Hippocampal formation (tissue), 2 donors: ENCODE measurements around the gene GET4.

Source experiments
- DNase-seq, 2 donors: peaks; one replicate each; lab custom pipeline; 2025; lab: John Stamatoyannopoulos, UW

Gene GET4

DNA sequence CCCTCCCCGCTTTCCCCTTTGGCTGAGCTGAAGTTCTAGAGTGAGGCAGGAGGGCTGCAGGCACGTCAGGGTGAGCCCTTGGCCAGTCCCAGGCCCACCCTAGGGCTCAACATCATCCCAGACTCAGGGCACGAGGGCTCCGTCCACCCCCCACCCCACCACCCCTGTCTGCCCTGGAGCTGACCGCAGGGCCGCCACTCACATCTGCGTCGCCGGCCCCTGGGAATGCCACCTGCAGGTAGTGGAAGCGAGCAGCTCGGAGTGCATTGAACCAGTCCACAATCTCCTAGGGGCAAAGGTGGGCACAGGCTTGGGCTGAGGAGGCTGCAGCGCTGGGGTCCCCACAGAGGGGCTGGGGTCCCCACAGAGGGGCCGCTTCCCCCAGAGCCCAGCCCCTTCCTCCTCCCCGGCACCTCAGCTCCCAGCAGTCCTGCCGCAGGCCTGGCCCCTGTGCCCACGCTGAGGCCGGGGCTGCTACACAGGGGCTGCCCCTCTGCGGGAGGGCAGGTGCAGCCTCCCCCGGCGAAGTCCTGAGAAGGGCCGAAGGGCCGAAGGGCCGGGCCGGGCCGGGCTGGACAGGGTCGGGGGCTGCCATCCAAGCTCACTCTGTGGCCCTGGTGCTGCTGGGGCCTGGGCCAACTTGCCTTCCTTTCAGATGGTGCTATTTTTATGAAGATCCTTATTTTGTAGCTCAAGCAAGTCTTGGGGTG lies 24.1 kb downstream of the GET4 start:
- no peak for DNase-seq

DNA sequence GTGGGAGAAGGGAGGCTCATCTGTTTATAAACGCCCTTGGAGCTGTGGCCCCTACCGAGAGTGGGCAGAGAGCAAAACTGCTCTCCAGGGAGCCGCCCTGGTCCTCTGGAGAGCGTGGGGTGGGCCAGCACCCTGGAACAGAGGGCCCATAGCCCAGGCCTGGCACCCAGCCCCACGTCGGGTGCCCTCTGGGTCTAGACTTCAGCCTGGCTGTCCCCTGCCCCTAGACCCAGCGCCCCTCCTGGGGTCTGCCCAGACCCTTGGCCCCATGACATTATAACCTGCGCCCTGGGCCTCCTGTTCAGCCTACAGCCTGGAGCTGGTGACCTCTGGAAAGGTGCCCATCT lies 24.7 kb downstream of the GET4 start:
- DNase-seq = no peak

DNA sequence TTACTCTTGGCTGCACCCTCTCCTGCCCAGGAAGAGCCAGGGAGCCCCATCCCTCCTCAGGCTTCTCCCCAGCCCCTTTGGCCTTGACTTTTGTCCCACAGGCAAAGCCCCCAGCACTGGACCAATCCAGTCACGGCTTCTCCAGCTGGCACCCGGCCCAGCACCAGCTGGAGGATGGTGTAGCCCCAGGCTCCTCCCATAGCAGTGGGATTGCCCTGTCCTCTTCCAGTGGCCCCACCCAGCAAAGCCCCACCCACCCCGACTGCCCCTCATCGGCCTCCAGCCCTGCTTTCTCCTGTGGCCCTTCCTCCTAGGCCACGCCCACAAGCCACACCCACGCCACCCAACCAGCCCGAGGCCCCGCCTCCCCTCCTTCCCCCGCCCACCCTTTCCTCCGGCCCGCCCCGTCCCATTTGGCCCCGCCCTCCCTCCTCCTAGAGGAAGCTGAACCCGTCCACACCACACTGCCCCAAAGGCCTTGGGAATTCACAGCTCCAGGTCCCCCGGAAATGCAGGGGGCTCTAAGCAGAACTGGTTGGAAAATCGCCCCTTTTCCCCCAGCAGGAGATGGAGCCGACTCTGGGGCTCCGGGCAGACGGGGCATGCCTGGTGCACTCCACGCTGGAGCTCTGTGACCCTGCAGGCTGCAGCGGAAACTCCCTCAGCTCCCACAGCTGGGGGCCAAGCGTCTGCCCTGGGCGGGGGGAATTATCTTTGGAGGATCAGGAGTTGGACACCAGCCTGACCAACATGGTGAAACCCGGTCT lies 25.2 kb downstream of the GET4 start:
- peak in 1 of 2 donors; percentile 67 for DNase-seq

DNA sequence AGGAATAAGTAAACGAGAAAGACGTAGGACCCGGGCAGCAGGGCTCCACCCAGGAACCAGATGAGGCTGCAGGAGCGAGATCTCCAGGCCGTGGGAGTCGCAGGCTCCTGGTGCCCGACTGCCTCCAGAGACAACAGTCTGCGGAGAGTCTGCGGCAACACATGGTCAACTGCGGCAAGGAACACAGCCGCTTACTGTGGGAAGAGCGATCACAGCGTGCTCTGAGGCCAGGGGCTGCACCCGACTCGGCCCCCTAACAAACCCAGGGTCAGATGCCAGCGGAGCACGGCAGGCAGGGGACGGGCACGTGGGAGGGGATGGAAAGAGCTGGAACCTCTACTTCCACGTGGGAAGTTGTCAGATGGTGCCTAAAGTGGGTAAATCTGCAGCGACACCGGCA lies 26.6 kb downstream of the GET4 start:
- DNase-seq = no peak

DNA sequence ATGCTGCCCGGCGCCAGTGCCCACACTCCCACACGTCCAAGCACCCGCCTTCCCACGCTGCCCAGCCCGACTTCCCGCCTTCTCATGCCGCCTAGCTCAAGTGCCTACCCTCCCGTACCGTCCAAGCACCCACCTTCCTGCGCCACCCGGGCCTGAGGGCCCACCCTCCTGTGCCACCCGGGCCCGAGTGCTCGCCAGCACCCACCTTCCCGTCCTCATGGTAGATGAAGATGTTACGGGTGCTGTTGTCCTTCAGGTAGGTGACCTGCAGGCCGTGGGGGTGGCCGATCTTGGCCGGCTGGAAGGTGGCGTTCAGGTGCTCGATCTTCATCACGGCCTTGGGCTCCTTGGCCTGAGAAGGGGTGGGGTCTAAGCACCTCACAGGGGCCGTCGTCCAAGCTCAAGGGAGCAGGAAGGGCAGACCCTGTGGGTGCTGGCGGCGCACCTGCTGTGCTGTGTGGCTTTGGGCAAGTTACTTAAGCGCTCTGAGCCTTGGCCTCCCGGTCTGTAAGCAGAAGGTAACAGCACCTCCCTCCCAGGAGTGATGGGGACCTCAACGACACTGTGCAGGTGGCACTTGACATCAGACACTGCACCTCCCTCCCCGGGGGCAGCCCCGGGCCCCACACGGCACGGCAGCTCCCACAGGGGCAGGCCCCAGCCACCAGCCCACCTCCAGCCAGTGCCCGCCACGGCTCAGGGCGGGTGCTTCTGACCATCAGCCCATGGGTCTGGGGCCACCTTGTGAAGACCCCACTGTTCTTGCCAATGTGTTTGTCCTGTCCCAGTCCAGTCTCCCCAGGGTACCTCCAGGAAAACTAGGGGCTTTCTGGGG lies 27.8 kb downstream of the GET4 start:
- DNase-seq = no peak

DNA sequence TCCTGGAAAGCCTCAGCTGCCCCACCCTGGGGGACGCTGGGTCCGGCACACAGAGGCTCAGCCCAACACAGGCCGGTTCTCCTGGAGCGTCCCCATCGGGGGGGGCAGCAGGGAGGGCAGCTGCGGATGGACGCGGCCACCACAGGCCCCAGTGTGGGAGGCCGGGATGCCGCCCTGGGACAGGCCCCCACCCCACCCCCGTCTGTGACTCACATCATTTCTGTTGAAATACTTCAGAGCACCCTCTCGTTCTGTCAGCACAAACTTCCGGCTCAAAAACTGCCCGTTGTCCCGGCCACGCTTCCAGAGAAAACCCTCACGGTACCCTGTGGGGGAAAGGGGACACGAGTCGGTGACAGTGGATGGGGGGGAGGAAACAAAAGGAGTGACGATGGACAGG lies 28.5 kb downstream of the GET4 start:
- DNase-seq = no peak

DNA sequence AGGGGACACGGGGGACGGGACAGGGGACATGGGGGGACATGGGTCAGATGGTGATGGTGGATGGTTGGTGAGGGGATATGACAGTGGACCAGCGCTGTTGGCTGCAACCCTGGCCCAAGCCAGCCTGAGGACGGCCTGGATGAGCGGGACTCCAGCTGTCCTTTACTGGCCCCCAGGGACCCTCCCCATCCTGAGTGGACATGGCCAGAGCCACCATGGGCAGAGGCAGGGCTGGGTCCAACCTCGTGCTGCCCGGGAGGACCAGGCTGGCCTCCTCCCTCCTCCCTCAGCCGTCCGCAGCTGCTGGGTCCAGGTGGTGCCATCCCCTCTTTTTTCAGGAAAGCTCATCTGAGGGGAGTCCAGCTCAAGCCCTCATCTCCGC lies 30.4 kb downstream of the GET4 start:
- no peak for DNase-seq

DNA sequence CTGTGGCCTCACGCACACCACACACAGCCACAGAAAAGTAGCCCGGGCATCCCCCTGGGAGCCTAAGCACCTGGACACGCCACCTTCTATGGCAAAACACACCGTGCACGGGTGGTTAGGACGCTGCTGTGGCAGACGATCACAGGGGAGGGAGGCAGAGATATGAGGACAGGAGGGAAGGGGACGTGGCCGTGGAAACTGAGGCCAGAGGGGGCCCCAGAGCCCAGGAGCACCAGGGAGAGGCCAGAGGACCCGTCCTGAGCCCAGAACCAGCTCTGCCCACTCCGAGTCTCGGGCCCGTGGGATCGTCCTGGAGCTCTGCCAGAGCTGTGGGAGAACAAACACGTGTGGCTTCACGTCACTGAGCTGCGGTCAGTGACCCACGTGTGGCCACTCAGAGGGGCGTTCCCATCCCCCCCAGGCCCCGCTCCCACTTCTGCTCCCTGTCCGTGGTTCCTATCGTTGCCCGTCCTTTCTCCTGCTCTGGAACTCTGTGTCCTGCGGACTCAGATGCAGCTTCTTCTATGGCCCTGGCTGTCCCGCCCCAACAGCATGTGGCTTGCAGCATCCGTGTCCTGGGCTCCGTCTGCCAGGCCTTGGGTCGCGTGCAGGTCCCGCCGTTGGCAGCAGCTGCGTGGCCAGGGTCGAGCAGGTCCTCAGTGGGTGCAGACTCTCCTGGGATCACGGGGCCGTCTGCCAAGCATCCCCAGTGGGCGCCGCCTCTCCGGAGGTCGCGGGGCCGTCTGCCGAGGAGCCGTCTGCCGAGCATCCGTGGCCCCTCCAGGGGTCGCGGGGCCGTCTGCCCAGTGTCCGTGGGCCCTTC lies 31.0 kb downstream of the GET4 start:
- peak in 1 of 2 donors; percentile 25 for DNase-seq

DNA sequence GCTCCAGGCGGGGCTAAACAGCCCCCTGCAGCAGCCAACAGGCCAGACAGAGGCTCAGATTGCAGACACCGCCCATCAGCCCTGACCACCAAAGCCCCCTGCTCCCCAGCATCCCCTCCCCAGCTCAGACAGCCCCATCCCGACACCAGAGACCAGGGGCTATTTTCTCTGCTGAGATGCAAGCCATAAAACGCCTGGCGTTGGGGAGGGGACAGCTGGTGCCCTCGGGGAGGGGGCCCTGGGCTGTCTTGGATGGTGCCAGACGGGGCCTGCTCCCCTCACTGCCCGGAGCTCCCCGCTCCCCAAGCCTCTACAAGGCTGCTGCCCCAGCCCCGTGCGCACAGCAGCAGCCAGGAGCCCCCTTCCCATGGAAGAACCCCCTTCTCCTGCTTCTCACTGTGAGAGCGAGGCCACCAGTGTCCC lies 31.8 kb downstream of the GET4 start:
- no peak for DNase-seq

DNA sequence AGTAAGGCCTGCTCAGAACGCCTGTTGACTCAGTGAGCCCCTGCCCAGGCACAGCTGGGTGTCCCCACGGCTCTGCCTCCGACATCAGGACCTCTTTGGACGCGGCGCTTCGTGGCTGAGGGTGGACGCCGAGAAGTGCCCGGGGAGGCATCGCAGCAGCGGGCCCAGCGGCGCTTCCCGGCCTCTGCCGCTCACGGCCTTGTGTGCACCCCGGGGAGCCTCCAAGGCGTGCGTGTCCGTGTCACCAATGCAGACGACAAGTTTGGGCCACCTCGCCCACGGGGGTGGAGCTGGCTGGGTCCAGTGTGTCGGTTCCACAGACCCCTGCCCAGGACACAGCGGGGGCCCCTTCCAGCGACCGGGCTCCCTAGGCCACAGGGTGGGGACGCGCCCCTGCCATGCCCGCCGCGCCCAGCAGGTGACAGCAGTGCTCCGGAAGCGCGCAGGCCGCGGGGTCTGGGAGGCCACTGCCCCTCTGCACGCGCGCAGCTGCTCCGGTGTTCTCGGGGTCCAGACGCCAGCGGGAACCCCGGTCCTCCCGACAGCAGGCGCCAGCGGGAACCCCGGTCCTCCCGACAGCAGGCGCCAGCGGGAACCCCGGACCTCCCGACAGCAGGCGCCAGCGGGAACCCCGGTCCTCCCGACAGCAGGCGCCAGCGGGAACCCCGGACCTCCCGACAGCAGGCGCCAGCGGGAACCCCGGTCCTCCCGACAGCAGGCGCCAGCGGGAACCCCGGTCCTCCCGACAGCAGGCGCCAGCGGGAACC lies 32.4 kb downstream of the GET4 start:
- peak; percentile 21 to 47 for DNase-seq

DNA sequence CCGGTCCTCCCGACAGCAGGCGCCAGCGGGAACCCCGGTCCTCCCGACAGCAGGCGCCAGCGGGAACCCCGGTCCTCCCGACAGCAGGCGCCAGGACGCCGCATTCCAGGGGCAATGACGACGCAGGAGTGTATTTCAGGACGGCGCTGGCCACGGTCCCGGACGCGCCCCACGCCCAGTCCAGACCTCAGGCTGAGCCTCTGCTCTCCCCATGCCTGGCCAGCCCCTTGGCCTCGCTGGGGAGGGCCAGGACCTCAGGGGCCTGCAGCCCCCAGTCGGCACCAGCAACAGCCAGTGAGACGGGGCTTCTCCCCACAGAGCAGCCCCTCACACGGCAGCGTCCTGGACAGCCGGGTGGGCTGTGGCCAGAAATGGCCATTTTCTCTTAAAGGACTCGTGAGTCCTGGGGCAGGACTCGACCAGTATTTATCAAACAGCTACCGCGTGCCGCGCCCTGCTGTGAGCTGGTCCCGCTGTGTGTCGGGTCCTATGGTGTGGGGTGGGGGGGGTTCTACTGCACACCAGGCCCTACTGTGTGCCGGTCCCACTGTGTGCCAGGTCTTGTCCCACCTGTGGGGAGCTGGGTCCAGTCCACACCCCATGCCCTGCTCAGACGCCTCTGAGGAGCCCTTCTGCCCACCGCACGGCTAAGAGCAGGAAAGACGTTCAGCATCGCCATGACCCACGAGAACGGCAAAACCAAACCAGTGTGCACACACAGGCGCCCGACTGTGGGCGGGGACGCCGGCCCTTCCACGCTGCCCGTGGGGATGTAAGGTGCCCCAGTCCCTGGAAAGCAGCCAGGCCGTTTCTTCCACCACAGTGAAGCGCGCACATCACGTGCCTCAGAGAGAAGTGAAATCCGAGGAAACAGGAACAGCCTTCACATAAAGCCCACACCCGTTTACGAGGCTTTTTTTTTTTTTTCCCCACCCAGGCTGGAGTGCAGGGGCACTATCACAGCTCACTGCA lies 33.3 kb downstream of the GET4 start:
- peak in 1 of 2 donors; percentile 63 for DNase-seq

DNA sequence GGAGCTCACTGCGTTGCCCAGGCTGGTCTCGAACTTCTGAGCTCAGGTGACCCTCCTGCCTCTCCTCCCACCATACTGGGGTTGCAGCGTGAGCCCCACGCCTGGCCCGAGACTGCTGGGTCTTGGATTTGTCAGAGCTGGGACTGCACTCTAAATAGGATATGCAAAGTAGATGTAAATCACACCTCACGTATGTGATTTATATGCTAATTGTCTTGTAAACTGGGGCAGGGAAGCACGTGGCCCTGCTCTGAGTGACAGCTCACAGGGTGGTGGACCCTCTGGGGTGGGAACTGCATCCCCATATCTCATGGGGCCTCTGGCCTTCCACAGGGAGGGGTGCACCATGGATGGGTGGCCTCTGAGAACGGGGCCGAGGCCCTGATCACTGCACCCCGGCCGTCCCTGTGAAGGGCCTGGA lies 34.1 kb downstream of the GET4 start:
- DNase-seq = no peak

DNA sequence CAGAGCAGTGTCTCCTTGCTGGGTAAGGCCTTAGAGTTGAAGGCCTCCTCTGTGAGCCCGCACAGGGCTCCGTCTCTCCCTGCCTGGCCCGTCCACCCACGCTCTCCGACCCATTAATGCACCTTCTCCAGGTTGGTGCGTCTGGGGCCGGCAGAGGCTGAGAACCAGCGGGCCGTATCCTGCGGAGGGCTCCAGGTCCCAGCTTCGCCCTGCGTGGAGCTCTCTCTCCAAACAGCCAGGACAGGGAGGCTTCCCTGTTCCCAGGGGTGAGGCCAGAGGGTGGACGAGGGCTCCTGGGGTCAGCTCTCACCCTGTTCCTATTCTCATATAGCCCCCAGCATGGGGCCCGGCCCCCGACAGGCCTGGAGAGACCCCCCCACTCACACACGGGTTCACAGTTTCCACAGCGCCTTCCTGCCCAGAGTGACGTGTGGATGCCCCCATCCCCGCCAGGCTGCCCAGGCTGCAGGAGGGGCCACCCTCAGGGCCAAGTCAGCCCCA lies 34.6 kb downstream of the GET4 start:
- no peak for DNase-seq

DNA sequence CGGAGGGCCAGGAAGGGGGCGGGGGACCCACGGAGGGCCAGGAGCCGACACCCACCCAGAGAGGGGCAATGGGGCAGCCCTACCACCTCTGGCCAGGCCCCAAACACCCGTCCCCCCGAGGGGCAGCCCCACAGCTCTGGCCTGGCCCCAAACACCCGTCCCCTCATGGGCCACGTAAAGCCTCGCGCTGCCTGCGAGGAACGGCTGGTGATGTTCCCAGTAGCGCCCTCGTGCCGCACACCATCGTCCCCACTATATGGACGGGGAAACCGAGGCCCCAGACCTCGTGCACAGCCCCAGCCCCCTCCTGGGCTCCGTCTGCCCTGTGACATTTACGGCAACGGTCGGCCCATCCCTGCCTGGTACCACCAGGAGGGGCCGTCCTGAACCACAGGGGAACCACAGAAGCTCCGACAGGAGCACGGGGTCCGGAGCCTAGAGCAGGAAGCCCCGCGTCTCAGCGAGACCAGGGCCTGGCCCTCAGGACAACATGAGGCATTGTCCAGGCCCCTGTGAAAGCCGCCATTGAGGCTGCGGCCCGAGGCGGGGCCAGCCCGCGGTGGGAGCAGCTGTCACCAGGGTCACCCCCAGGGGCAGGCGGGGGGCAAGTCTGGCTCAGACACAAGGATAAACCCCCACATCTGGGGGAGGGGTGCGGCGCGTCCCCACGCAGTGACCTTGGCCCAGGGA lies 35.6 kb downstream of the GET4 start:
- DNase-seq = peak; percentile 67 to 86

DNA sequence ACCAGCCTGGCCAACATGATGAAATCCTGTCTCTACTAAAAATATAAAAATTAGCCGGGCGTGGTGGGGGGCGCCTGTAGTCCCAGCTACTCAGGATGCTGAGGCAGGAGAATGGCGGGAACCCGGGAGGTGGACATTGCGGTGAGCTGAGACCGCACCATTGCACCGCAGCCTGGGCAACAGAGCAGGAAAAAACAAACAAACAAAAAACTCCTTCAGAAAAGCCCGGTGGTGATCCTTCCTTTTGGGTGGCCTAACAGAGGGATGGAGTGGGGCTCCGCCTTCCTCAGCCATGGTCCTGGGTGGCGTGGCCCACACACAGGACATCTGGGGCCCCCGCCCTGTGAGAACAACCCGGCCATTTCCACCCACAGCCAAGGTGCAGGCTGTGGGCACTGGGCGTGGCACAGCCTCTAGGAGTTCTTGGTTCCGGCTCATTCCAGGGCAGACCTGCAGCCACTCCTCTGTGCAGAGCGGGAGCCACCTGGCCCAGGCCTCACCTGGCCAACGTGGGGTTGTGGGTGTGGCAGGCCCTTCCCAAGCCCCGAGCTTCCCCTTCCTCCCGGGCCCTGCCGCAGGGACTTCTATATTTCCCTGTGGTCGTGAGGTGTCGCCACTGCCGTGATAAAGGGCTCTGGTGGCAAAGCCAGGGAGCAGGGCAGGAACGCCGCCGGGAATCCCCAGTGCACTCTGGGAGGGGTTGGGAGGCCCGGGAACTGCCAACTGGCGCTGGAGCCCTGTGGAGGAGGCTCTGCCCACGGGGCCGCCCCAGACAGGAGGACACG lies 37.6 kb downstream of the GET4 start:
- peak; percentile 67 to 80 for DNase-seq

DNA sequence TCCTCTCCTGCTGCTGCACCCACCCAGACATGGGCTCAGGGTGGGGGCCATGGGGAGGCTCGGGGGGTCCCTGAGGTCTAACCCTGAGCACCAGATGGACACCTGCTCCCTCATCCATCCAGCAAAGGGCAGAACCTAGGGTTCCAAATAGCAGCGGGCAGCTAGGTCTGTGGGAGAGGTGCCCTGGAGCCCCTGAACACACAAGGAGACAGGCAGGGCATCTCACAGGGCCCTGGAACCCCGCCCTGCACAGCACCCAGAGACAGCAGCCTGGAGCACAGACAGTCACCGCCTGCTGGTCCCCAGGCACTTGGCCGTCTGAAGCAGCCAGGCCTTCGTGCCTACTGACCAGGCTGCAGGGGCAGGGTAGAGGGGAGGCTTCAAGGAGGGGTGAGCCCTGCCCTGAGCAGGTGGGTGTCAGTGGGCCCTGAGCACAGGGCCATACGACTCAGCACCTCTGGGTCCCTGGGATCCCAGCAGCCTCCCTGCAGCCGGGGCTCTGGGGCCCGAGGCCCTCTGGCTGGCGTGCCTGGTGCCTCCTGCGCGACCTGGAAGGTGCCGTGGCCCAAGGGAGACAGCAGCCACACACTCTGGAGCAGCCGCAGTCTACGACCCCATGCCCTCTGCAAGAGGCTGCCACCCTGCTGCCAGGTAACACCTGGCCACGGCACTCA lies 38.3 kb downstream of the GET4 start:
- DNase-seq = no peak
